ENCODE results near the gene NAV1. TPM values are rescaled to one million over a fixed set of nuclear protein-coding genes. Genes with fewer than 3 reads are reported as not detected.

The NAV1 gene
- total and polyA plus RNA-seq, 9 of the 15 experiments (the other 6 are each of a cell fraction or from before 2014, with no cell fraction given) = 0.91 to 16.8 (median 3.2) TPM

DNA sequence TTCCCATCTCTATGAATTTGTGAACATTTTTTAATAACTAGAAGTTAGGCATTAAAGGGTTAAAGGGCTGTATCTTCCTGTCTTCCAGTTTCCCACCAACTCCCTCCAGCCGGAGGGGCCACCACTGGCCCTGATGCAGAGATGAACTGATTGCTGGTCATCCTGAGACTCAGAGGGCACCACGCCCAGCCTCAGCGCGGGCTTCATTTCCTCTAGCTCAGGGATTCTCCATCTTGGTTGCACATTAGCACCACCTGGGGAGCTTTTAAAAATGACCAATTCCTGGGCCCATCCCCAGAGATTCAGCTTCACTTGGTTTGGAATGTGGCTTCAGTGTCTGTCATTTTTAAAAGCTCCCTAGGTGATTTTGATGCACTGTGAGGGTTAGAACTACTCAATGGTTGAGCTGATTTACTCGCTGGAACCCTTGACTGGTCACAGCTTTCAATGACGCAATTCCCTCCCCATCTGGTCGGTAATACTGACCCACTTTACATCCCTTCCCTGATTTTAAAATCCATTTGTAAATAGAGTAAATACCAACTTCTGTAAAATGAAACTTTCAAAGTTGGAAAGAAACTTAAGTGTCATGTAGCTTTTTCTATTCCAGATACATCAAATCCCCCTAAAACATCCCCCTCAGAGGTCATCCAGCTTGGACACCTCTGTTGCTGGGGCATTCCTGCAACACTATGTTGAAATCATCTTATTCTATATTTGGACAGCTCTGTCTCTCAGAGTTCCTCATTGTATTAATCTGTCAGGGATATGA, 5.1 kb downstream of the NAV1 start:
- Histone ChIP-seq H3K4me2 (ENCODE audit: insufficient read depth, low read length) (no peak overlapping the region), H3K4me1 (replicated peaks in 1 of 2; ENCODE audit: control insufficient read depth in 2 of 2, insufficient read depth in 2 of 2, low read length in 2 of 2) (peaks cover 11 to 12% of the 10 kb centered on the region in 2 experiments; a peak in 4 of 5 replicates), H3K9me3 (replicated peaks; ENCODE audit: control insufficient read depth, insufficient read depth, low read depth, low read length) (no peaks in the 10 kb centered on the region), H3K9me1 (ENCODE audit: control insufficient read depth, insufficient read depth, low read length) (no peaks in the 10 kb centered on the region), H2AFZ (ENCODE audit: low read depth, low read length) (0 out of 2 replicates have a peak overlapping the region, but pooled peaks have one; percentile 11), H4K20me1 (replicated peaks; ENCODE audit: control insufficient read depth, insufficient read depth, low read length) (no peaks in the 10 kb centered on the region), H3K27me3 (ENCODE audit: control insufficient read depth in 2 of 2, insufficient read depth in 2 of 2, low read length in 2 of 2) (peaks cover 9 to 25% of the 10 kb centered on the region in 2 experiments; a peak in 4 of 5 replicates), H3K9ac (ENCODE audit: insufficient read depth in 1 of 2, low read depth in 2 of 2, low read length in 2 of 2) (no peak overlapping the region), H3K4me3 (no peak overlapping the region), H3K36me3 (ENCODE audit: control insufficient read depth, insufficient read depth, low read length) (no peaks in the 10 kb centered on the region), H3K27ac (ENCODE audit: extremely low read depth, low read depth, low read length) (no peak overlapping the region), H3K79me2 (ENCODE audit: control insufficient read depth, insufficient read depth, low read length) (no peaks in the 10 kb centered on the region)
- ChIA-PET POLR2A (interaction anchor here (0.6 to 1.7 kb wide), 5 partner anchors 9 to 458 kb away, joined by 3 to 7 read pairs (median 3); no protein-coding TSS in a partner anchor), CTCF (ENCODE audit: low intra/inter-chr PET ratio) (no interaction called here)
- BruUV-seq (replicated peaks) = no TSS peak
- no peak for FAIRE-seq
- ATAC-seq = peak; percentile 70
- in situ Hi-C loops (cut with MboI) (no loop called here), intact Hi-C loops (cut with micrococcal nuclease) (no loop called here)
- 5% methylated on average over 7 of the region's 7 CpGs for WGBS (ENCODE audit: insufficient coverage, low coverage, missing lambda C conversion rate)
- peak; percentile 39 to 59 (median 52) for DNase-seq (ENCODE audit: extremely low read depth in 1 of 4, low spot score in 3 of 4)
- TF ChIP-seq, protein P1, sequence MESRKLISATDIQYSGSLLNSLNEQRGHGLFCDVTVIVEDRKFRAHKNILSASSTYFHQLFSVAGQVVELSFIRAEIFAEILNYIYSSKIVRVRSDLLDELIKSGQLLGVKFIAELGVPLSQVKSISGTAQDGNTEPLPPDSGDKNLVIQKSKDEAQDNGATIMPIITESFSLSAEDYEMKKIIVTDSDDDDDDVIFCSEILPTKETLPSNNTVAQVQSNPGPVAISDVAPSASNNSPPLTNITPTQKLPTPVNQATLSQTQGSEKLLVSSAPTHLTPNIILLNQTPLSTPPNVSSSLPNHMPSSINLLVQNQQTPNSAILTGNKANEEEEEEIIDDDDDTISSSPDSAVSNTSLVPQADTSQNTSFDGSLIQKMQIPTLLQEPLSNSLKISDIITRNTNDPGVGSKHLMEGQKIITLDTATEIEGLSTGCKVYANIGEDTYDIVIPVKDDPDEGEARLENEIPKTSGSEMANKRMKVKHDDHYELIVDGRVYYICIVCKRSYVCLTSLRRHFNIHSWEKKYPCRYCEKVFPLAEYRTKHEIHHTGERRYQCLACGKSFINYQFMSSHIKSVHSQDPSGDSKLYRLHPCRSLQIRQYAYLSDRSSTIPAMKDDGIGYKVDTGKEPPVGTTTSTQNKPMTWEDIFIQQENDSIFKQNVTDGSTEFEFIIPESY (CRISPR knock-in tag; IDR thresholded peaks at IDR 0.05) = no peak
- peak; percentile 48; the same call in 1 of the 2 replicates for TF ChIP-seq FOSL1 (tag; conservative IDR thresholded peaks at IDR 0.05)
- TF ChIP-seq CBX1 (IDR thresholded peaks at IDR 0.05; ENCODE audit: low read depth) = no peak
- TF ChIP-seq POLR3A (IDR thresholded peaks at IDR 0.05; ENCODE audit: borderline replicate concordance, extremely low read depth, insufficient read depth, insufficient read length) = no peak
- TF ChIP-seq L3MBTL2 (IDR thresholded peaks at IDR 0.05) = no peak; the same call in 1 of the 2 replicates
- TF ChIP-seq CAMTA2 (CRISPR knock-in tag; conservative IDR thresholded peaks at IDR 0.05) = no peak
- TF ChIP-seq, protein P2, sequence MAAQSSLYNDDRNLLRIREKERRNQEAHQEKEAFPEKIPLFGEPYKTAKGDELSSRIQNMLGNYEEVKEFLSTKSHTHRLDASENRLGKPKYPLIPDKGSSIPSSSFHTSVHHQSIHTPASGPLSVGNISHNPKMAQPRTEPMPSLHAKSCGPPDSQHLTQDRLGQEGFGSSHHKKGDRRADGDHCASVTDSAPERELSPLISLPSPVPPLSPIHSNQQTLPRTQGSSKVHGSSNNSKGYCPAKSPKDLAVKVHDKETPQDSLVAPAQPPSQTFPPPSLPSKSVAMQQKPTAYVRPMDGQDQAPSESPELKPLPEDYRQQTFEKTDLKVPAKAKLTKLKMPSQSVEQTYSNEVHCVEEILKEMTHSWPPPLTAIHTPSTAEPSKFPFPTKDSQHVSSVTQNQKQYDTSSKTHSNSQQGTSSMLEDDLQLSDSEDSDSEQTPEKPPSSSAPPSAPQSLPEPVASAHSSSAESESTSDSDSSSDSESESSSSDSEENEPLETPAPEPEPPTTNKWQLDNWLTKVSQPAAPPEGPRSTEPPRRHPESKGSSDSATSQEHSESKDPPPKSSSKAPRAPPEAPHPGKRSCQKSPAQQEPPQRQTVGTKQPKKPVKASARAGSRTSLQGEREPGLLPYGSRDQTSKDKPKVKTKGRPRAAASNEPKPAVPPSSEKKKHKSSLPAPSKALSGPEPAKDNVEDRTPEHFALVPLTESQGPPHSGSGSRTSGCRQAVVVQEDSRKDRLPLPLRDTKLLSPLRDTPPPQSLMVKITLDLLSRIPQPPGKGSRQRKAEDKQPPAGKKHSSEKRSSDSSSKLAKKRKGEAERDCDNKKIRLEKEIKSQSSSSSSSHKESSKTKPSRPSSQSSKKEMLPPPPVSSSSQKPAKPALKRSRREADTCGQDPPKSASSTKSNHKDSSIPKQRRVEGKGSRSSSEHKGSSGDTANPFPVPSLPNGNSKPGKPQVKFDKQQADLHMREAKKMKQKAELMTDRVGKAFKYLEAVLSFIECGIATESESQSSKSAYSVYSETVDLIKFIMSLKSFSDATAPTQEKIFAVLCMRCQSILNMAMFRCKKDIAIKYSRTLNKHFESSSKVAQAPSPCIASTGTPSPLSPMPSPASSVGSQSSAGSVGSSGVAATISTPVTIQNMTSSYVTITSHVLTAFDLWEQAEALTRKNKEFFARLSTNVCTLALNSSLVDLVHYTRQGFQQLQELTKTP (IDR thresholded peaks at IDR 0.05; ENCODE audit: low read depth in 1 of 2, partially characterized antibody in 2 of 2) = no peak
- TF ChIP-seq E2F3 (CRISPR knock-in tag; IDR thresholded peaks at IDR 0.05) = no peak
- TF ChIP-seq, protein P3, sequence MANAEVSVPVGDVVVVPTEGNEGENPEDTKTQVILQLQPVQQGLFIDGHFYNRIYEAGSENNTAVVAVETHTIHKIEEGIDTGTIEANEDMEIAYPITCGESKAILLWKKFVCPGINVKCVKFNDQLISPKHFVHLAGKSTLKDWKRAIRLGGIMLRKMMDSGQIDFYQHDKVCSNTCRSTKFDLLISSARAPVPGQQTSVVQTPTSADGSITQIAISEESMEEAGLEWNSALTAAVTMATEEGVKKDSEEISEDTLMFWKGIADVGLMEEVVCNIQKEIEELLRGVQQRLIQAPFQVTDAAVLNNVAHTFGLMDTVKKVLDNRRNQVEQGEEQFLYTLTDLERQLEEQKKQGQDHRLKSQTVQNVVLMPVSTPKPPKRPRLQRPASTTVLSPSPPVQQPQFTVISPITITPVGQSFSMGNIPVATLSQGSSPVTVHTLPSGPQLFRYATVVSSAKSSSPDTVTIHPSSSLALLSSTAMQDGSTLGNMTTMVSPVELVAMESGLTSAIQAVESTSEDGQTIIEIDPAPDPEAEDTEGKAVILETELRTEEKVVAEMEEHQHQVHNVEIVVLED (CRISPR knock-in tag; IDR thresholded peaks at IDR 0.05) = no peak
- TF ChIP-seq RAD51 (IDR thresholded peaks at IDR 0.05; ENCODE audit: borderline replicate concordance, low read depth) = no peak
- no peak for TF ChIP-seq TGIF2 (CRISPR knock-in tag; IDR thresholded peaks at IDR 0.05)
- TF ChIP-seq MAFG (tag; conservative IDR thresholded peaks at IDR 0.05) = no peak
- TF ChIP-seq MCM5 (IDR thresholded peaks at IDR 0.05; ENCODE audit: low read depth) = no peak

Measured in K562 (cell line).